Activated T-cell treated with anti-CD3 and anti-CD28 coated beads, Interleukin-2, amount 50 U/mL, for 24 hours (primary cell): Measurements from ENCODE around the gene SLITRK3.

Experiments used
- DNase-seq: peaks from one replicate; pipeline ENCODE4 v3.0.0-alpha.2; 2020
- H3K27ac Mint-ChIP-seq: 2 replicates; pipeline ENCODE4 v1.8.0; 2020; ENCODE audit warnings: mild to moderate bottlenecking, mixed read lengths
- H3K27me3 Mint-ChIP-seq: 2 replicates; pipeline ENCODE4 v1.8.0; 2020; ENCODE audit warnings: mixed read lengths
- H3K36me3 Mint-ChIP-seq: 2 replicates; pipeline ENCODE4 v1.8.0; 2020; ENCODE audit warnings: low read depth, mixed read lengths
- H3K4me1 Mint-ChIP-seq: 2 replicates; pipeline ENCODE4 v1.8.0; 2020; ENCODE audit warnings: low read depth, mixed read lengths
- H3K4me3 Mint-ChIP-seq: 2 replicates; pipeline ENCODE4 v1.8.0; 2020; ENCODE audit warnings: mild to moderate bottlenecking, moderate library complexity, mixed read lengths
- H3K9me3 Mint-ChIP-seq: 2 replicates; pipeline ENCODE4 v1.8.0; 2020; ENCODE audit warnings: mixed read lengths

Gene SLITRK3

DNA sequence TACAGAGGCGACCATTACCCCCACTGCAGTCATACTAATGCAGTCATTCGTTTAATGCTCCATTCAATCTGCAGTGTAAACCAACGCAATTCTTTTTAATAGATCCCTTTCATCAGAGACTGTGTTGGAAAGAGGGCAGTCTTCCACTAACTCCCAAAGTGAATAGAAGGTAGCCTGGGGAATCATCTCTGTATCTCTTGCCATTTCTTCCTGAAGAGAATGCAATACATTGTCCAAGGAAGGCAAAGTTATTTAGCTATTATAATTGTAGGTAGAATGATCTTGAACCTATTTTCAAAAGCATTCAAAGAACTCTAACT, 1.3 kb upstream of the SLITRK3 start:
- Mint-ChIP-seq H3K27ac (no peak overlapping the region), H3K27me3 (peaks cover 59% of the 10 kb centered on the region), H3K9me3 (no peaks in the 10 kb centered on the region), H3K36me3 (no peaks in the 10 kb centered on the region), H3K4me3 (no peak overlapping the region), H3K4me1 (peaks cover 20% of the 10 kb centered on the region)
- DNase-seq: no peak

GRCh38 chr3:165196577-165197480, 645 bp upstream of the SLITRK3 start:
- no peaks in the 10 kb centered on the region for H3K9me3 Mint-ChIP-seq
- H3K4me1 Mint-ChIP-seq: peaks cover 20% of the 10 kb centered on the region
- H3K27me3 Mint-ChIP-seq: peaks cover 63% of the 10 kb centered on the region
- H3K4me3 Mint-ChIP-seq: peak overlapping the region; percentile 32
- no peak for DNase-seq
- H3K36me3 Mint-ChIP-seq: no peaks in the 10 kb centered on the region
- no peak overlapping the region for H3K27ac Mint-ChIP-seq

DNA sequence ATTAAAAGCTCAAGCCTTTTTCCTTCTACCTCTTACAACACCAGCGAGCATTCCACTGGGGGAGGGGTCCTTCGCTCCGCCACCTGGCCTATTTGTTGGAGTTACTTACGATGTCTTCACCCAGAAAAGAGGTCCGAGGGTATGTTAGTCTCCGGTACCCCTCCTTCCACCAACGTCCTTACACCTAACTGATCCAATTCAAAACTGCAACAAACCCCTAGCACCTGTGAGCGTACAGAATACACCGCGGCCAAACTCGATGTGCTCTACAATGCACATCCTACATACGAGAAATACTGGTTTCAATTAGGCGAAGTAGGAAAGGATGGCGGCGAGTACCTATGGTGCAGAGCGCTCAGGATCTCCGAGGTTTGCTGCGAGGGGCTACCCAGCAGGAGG, 944 bp downstream of the SLITRK3 start:
- no peak for DNase-seq
- H3K36me3 Mint-ChIP-seq: no peaks in the 10 kb centered on the region
- H3K9me3 Mint-ChIP-seq: no peaks in the 10 kb centered on the region
- peaks cover 67% of the 10 kb centered on the region for H3K27me3 Mint-ChIP-seq
- H3K27ac Mint-ChIP-seq: no peak overlapping the region
- no peak overlapping the region for H3K4me3 Mint-ChIP-seq
- peaks cover 20% of the 10 kb centered on the region for H3K4me1 Mint-ChIP-seq

DNA sequence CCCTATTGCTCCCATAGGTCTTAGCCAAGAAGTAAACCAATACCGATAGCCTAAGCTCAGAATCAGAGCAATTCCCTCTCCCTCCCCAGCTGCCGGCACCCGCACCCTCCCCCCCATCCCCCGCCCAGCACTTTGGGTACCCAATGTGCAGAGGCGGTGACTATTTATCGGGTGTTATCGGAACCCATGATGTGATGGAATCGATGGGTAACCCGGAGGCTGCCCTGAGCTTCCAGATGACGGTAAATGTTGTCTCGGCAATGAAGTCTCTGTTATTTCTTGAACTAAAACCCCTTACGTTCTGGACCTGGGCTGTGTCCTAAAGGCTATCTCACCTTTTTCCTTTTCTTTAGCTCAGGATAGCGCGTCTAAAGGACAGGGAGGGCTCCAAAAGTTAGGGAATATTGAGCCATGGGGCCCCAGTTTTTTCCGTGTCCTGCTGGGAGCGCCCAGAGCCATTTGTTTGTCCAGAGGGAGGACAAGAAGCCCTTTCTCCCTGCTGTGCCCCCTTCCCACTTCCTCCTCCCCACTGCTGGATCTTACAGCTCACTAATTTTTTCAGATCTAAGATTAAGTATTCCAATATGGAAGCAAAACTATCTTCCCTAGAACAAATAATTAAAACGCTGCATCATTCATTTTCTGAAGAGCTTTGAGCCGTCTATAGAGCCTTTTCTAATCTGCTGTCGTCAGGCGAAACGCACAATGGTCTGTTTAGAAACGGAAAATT, 1.5 kb downstream of the SLITRK3 start:
- no peaks in the 10 kb centered on the region for H3K36me3 Mint-ChIP-seq
- H3K4me1 Mint-ChIP-seq: peaks cover 20% of the 10 kb centered on the region
- H3K27ac Mint-ChIP-seq: no peak overlapping the region
- no peak for DNase-seq
- no peaks in the 10 kb centered on the region for H3K9me3 Mint-ChIP-seq
- H3K27me3 Mint-ChIP-seq: peaks cover 69% of the 10 kb centered on the region
- no peak overlapping the region for H3K4me3 Mint-ChIP-seq

DNA sequence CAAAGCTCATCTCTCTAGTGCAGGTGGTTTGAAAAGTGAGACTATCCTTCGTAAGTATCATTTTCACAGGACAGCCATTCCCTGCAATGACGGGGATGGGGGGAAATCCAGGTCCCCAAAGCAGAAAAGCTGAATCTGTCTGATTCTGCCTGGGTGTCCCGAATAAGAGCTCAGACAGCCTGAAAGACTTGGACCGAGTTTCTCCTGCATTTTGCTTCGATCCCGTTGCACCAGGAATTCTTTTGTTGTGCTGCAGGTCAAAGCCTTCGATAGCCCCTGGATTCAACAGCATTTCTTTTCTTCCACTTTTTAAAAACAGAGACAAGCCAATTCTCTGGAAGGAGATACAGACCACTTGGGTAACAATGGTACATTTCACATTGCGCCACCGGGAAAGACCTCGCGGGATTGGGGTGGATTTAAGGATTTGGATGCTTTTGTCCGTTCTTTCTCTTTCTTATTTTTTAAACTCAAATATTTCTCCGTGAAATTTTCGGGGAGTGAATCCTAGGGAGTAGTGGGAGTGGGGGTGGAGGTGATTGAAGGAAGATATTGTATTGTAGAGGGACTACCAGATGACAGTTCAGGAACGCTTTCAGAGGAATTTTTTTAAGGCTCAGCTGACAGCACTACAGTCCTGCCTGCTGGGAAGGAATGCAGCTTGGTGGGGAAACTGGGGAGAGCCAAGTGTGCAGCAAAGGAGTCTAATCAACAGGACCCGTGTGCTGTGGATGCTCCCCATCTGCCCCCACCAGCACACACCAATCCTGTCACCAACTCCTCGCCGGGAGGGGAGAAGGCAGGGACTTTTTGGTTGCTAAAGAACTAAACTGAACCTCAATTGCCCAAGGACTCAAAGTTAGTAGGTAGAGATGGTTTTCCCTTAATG, 2.6 kb downstream of the SLITRK3 start:
- Mint-ChIP-seq H3K27me3 (peaks cover 75% of the 10 kb centered on the region), H3K27ac (no peak overlapping the region), H3K4me3 (no peak overlapping the region), H3K4me1 (peaks cover 20% of the 10 kb centered on the region), H3K9me3 (no peaks in the 10 kb centered on the region), H3K36me3 (no peaks in the 10 kb centered on the region)
- no peak for DNase-seq

DNA sequence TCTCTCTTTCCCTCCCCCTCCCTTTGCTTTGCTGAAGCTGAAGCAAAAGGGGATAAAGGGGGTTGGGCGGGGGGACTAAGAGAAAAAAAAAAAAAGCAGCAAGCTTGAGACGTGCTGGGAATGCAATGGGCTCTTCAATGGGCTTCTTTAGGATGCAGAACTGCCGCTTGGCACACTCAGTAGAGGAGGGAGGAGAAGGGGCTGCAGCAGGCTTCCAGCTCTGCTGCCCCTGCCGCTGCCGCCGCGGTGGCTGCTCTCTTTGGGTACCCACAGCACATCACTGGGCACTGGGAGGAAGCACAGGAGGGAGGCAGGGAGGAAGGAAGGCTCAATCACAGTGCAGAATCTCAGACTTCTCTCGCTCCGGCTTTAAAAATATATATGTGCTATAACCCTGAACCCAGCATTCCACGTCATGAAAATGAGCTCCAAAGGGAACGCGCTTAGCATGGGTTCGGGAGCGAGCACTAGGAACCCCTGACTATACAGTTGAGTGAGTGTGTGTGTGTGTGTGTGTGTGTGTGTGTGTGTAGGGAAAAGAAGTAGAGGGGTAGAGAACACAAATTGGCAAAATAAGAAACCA, 3.5 kb downstream of the SLITRK3 start:
- H3K9me3 Mint-ChIP-seq: no peaks in the 10 kb centered on the region
- peaks cover 20% of the 10 kb centered on the region for H3K4me1 Mint-ChIP-seq
- H3K4me3 Mint-ChIP-seq: no peak overlapping the region
- peaks cover 69% of the 10 kb centered on the region for H3K27me3 Mint-ChIP-seq
- DNase-seq: no peak
- no peak overlapping the region for H3K27ac Mint-ChIP-seq
- H3K36me3 Mint-ChIP-seq: no peaks in the 10 kb centered on the region

GRCh38 chr3:165191491-165191890, 4.7 kb downstream of the SLITRK3 start:
- Mint-ChIP-seq H3K4me1 (peaks cover 15% of the 10 kb centered on the region), H3K9me3 (no peaks in the 10 kb centered on the region), H3K27me3 (peaks cover 58% of the 10 kb centered on the region), H3K4me3 (no peak overlapping the region), H3K36me3 (no peaks in the 10 kb centered on the region), H3K27ac (no peak overlapping the region)
- no peak for DNase-seq

DNA sequence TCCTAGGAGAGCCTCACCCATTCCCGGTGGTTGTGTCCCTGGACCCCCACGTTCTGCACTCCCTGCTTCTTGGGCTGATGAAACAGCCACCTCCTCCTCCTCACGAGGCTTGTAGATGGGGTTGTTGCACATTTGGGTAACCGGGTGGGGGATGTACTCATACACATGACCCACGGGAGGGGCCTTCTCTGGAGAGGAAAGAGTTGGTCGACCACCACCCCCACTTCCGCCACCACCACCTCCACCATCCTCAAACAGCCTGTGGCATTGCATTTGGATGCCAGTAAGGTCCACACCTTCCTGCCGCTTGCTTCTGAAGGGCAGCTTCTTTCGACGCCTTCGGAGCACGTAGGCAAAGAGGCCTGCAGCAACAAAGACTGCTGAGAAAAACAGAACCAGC, 7.7 kb downstream of the SLITRK3 start:
- Mint-ChIP-seq H3K27ac (no peak overlapping the region), H3K27me3 (peaks cover 30% of the 10 kb centered on the region), H3K9me3 (no peaks in the 10 kb centered on the region), H3K4me1 (peaks cover 2% of the 10 kb centered on the region), H3K36me3 (no peaks in the 10 kb centered on the region), H3K4me3 (no peak overlapping the region)
- DNase-seq: no peak

GRCh38 chr3:165185707-165186327, 10.4 kb downstream of the SLITRK3 start:
- Mint-ChIP-seq H3K27me3 (peaks cover 12% of the 10 kb centered on the region), H3K4me3 (no peak overlapping the region), H3K9me3 (no peaks in the 10 kb centered on the region), H3K36me3 (no peaks in the 10 kb centered on the region), H3K27ac (no peak overlapping the region), H3K4me1 (no peaks in the 10 kb centered on the region)
- no peak for DNase-seq

DNA sequence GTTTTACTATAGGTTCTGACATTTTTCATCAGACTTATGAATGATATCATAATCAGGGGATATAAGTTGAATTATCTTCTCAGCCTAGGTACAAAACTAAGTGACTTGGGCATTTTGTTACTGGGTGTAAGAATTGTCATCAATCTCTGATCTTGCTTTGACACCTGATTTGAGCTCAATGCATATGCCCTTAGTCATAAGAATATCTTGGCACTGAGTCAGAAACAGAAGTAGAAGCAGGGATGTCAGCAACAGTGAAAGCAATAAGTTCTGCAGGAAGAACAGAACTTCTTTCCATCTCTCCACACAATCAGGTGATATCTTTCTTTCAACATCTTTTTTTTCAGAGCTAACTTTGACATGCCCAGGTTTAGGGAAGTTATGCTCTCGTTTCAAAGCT, 14.6 kb downstream of the SLITRK3 start:
- Mint-ChIP-seq H3K9me3 (no peaks in the 10 kb centered on the region), H3K27me3 (peaks cover 2% of the 10 kb centered on the region), H3K4me1 (no peaks in the 10 kb centered on the region), H3K36me3 (no peaks in the 10 kb centered on the region), H3K4me3 (no peak overlapping the region), H3K27ac (no peak overlapping the region)
- DNase-seq: no peak

GRCh38 chr3:165170236-165170635, 25.9 kb downstream of the SLITRK3 start:
- H3K36me3 Mint-ChIP-seq: no peaks in the 10 kb centered on the region
- H3K4me3 Mint-ChIP-seq: no peak overlapping the region
- DNase-seq: no peak
- H3K9me3 Mint-ChIP-seq: peaks cover 7% of the 10 kb centered on the region
- H3K27me3 Mint-ChIP-seq: no peaks in the 10 kb centered on the region
- no peak overlapping the region for H3K27ac Mint-ChIP-seq
- H3K4me1 Mint-ChIP-seq: no peaks in the 10 kb centered on the region

- Mint-ChIP-seq H3K27ac (no peak overlapping the region), H3K4me1 (no peaks in the 10 kb centered on the region), H3K9me3 (peaks cover 10% of the 10 kb centered on the region), H3K27me3 (no peaks in the 10 kb centered on the region), H3K36me3 (no peaks in the 10 kb centered on the region), H3K4me3 (no peak overlapping the region)
- no peak for DNase-seq
Observed at GRCh38 chr3:165169368-165169767, 26.8 kb downstream of the SLITRK3 start.

DNA sequence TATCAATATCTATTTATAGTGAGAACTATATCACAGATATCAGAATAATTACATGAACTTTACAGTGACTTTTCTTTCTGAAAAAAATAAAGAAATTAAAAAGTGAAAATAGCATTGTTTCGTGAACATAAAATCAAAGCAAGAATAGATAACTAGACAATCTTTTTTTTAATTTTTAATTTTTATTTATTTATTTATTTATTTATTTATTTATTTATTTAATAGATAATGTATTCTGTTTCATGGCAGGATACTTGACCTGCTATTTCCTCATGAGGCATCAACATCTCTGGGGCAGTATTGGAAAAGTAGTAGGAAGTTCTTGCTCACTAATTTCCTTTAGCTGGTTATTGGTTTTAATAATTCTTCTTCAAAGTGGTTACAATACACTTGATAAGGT, 33.3 kb downstream of the SLITRK3 start:
- Mint-ChIP-seq H3K27ac (no peak overlapping the region), H3K4me3 (no peak overlapping the region), H3K27me3 (no peaks in the 10 kb centered on the region), H3K9me3 (peaks cover 7% of the 10 kb centered on the region), H3K36me3 (no peaks in the 10 kb centered on the region), H3K4me1 (no peaks in the 10 kb centered on the region)
- no peak for DNase-seq
